H9 (cell line): ENCODE measurements around the gene IL17F. TPM values are rescaled to one million over a fixed set of nuclear protein-coding genes. Genes with fewer than 3 reads are reported as not detected.

Source experiments
- DNase-seq: peaks from one replicate; pipeline ENCODE4 v3.0.0-alpha.2; 2017
- H2AFZ ChIP-seq: one replicate; pipeline ENCODE4 v1.6.1; 2013; ENCODE audit warnings: mild to moderate bottlenecking, low read length, control low read depth, moderate library complexity
- H2AK5ac ChIP-seq: 2 replicates; pipeline ENCODE4 v1.6.1; 2013; ENCODE audit warnings: low read length, control low read depth, mixed read lengths; ENCODE audit not compliant: insufficient read length
- H2BK120ac ChIP-seq: one replicate; pipeline ENCODE4 v1.6.1; 2013; ENCODE audit warnings: low read depth, mild to moderate bottlenecking, low read length, control low read depth, inconsistent platforms; ENCODE audit not compliant: poor library complexity, severe bottlenecking
- H2BK12ac ChIP-seq: 2 replicates; pipeline ENCODE4 v1.6.1; 2013; ENCODE audit warnings: low read length, control low read depth, mixed read lengths, low read depth; ENCODE audit not compliant: insufficient read length
- H2BK15ac ChIP-seq: 2 replicates; pipeline ENCODE4 v1.6.1; 2013; ENCODE audit warnings: low read depth, low read length, control low read depth
- H2BK20ac ChIP-seq: one replicate; pipeline ENCODE4 v1.6.1; 2013; ENCODE audit warnings: low read depth, mild to moderate bottlenecking, low read length, control low read depth, inconsistent platforms; ENCODE audit not compliant: poor library complexity, severe bottlenecking
- H2BK5ac ChIP-seq: 2 replicates; pipeline ENCODE4 v1.6.1; 2013; ENCODE audit warnings: low read length, control low read depth, mixed read lengths; ENCODE audit not compliant: insufficient read length
- H3K14ac ChIP-seq: 2 replicates; pipeline ENCODE4 v1.6.1; 2013; ENCODE audit warnings: low read length, control low read depth; ENCODE audit not compliant: insufficient read depth
- H3K18ac ChIP-seq: 2 replicates; pipeline ENCODE4 v1.6.1; 2013; ENCODE audit warnings: low read depth, mild to moderate bottlenecking, mixed read lengths, low read length, control low read depth; ENCODE audit not compliant: insufficient read length
- H3K23ac ChIP-seq: 2 replicates; pipeline ENCODE4 v1.6.1; 2013; ENCODE audit warnings: low read length, control low read depth, mixed read lengths, low read depth; ENCODE audit not compliant: insufficient read length
- H3K23me2 ChIP-seq: 2 replicates; pipeline ENCODE4 v1.6.1; 2013; ENCODE audit warnings: low read depth, mild to moderate bottlenecking, mixed read lengths, low read length, control low read depth; ENCODE audit not compliant: insufficient read length, poor library complexity, severe bottlenecking
- H3K27ac ChIP-seq: 2 replicates; pipeline ENCODE4 v1.5.1; 2013; ENCODE audit warnings: low read length, control low read depth, mixed read lengths, low read depth; ENCODE audit not compliant: insufficient read length
- H3K27me3 ChIP-seq: 2 replicates; pipeline ENCODE4 v1.6.1; 2013; ENCODE audit warnings: low read length, control low read depth, inconsistent platforms; ENCODE audit not compliant: insufficient read depth
- H3K4ac ChIP-seq: 2 replicates; pipeline ENCODE4 v1.6.1; 2013; ENCODE audit warnings: low read depth, mild to moderate bottlenecking, control low read depth, inconsistent platforms, low read length, moderate library complexity
- H3K4me1 ChIP-seq: 2 replicates; pipeline ENCODE4 v1.6.1; 2013; ENCODE audit warnings: low read length, control low read depth, inconsistent platforms; ENCODE audit not compliant: insufficient read depth
- H3K4me2 ChIP-seq: 2 replicates; pipeline ENCODE4 v1.6.1; 2013; ENCODE audit warnings: low read length, control low read depth, mixed read lengths; ENCODE audit not compliant: insufficient read length, insufficient read depth
- H3K56ac ChIP-seq: 2 replicates; pipeline ENCODE4 v1.6.1; 2013; ENCODE audit warnings: low read depth, mild to moderate bottlenecking, mixed read lengths, low read length, control low read depth; ENCODE audit not compliant: insufficient read length
- H3K79me1 ChIP-seq: 2 replicates; pipeline ENCODE4 v1.6.1; 2013; ENCODE audit warnings: low read depth, mild to moderate bottlenecking, moderate library complexity, low read length, control low read depth, inconsistent platforms; ENCODE audit not compliant: insufficient read depth, poor library complexity, severe bottlenecking
- H3K79me2 ChIP-seq: 2 replicates; pipeline ENCODE4 v1.6.1; 2013; ENCODE audit warnings: low read length, control low read depth, inconsistent platforms; ENCODE audit not compliant: insufficient read depth
- H3K9ac ChIP-seq: 2 replicates; pipeline ENCODE4 v1.6.1; 2013; ENCODE audit warnings: low read length, control low read depth, mixed read lengths; ENCODE audit not compliant: insufficient read length; ENCODE audit errors: extremely low read depth
- H3K9me3 ChIP-seq: one replicate; pipeline ENCODE4 v1.6.1; 2013; ENCODE audit warnings: low read depth, low read length, inconsistent platforms; ENCODE audit not compliant: control insufficient read depth
- H3T11ph ChIP-seq: one replicate; pipeline ENCODE4 v1.6.1; 2013; ENCODE audit warnings: mild to moderate bottlenecking, low read length, control low read depth, inconsistent platforms
- H4K20me1 ChIP-seq: one replicate; pipeline ENCODE4 v1.6.1; 2013; ENCODE audit not compliant: control insufficient read depth, insufficient read length, insufficient read depth
- H4K5ac ChIP-seq: 2 replicates; pipeline ENCODE4 v1.6.1; 2013; ENCODE audit warnings: low read depth, mild to moderate bottlenecking, mixed read lengths, low read length, control low read depth; ENCODE audit not compliant: insufficient read length
- H4K8ac ChIP-seq: replicated peaks from 2 replicates; pipeline ENCODE4 v1.6.1; 2013; ENCODE audit warnings: low read length, control low read depth, mixed read lengths, low read depth; ENCODE audit not compliant: insufficient read length
- H4K91ac ChIP-seq: 2 replicates; pipeline ENCODE4 v1.6.1; 2013; ENCODE audit warnings: low read depth, mild to moderate bottlenecking, moderate library complexity, mixed read lengths, low read length, control low read depth; ENCODE audit not compliant: insufficient read length
- H3K27ac Mint-ChIP-seq, 3 experiments: 2 replicates in 2 of 3; 3 replicates in 1 of 3; pipeline ENCODE4 v1.8.0; 2020 to 2021; ENCODE audit warnings: mixed read lengths in 3 of 3, mild to moderate bottlenecking in 1 of 3, moderate library complexity in 1 of 3
- H3K27me3 Mint-ChIP-seq: 2 replicates; pipeline ENCODE4 v1.8.0; 2021; ENCODE audit warnings: low read depth, mild to moderate bottlenecking, moderate library complexity, mixed read lengths
- H3K36me3 Mint-ChIP-seq, 3 experiments: 2 replicates in 2 of 3; 3 replicates in 1 of 3; pipeline ENCODE4 v1.8.0; 2020 to 2021; ENCODE audit warnings: low read depth in 3 of 3, mixed read lengths in 3 of 3; ENCODE audit not compliant: insufficient read depth in 1 of 3
- H3K4me1 Mint-ChIP-seq, 2 experiments: 2 replicates each; pipeline ENCODE4 v1.8.0; 2020; ENCODE audit warnings: mixed read lengths in 2 of 2
- H3K4me3 Mint-ChIP-seq, 2 experiments: 2 replicates in 1 of 2; 3 replicates in 1 of 2; pipeline ENCODE4 v1.8.0; 2020 to 2021; ENCODE audit warnings: mild to moderate bottlenecking in 2 of 2, mixed read lengths in 2 of 2, moderate library complexity in 1 of 2
- H3K9me3 Mint-ChIP-seq, 2 experiments: 2 replicates in 1 of 2; 3 replicates in 1 of 2; pipeline ENCODE4 v1.8.0; 2020; ENCODE audit warnings: mild to moderate bottlenecking in 2 of 2, mixed read lengths in 2 of 2, moderate library complexity in 1 of 2
- CTCF ChIP-seq: fragments of 200-600 bp; sonication (generic); conservative IDR thresholded peaks from 3 replicates; pipeline ENCODE4 v1.8.0; 2021; ENCODE audit warnings: antibody characterized with exemption, mild to moderate bottlenecking
- WGBS: extraction: QIAGEN DNeasy Blood & Tissue Kit; methylation state at CpG from one replicate; pipeline ENCODE4 v1.1.7; 2013; ENCODE audit warnings: missing lambda C conversion rate, low lambda C conversion rate, mixed read lengths; ENCODE audit not compliant: insufficient read length; ENCODE audit errors: extremely low coverage; 5-methylcytosine and 5-hydroxymethylcytosine counted together
- total RNA-seq: library from RNA; stranded (reverse); gene quantifications from 2 replicates; pipeline ENCODE4 v1.2.1, GENCODE V29; 2021

IL17F gene
- total RNA-seq, 1 experiment from 2014 or later = not detected

GRCh38 chr6:52249078-52249477, 4.8 kb upstream of the IL17F start:
- Histone ChIP-seq H3K27ac (no peak overlapping the region), H3K14ac (no peak overlapping the region), H3K4me2 (no peak overlapping the region), H4K20me1 (no peaks in the 10 kb centered on the region), H3K79me2 (no peaks in the 10 kb centered on the region; the same call in 1 of the 2 replicates), H3K79me1 (no peaks in the 10 kb centered on the region), H2BK5ac (no peak overlapping the region), H3K4me1 (no peaks in the 10 kb centered on the region), H2BK20ac (no peak overlapping the region), H2AK5ac (no peak overlapping the region), H3T11ph (no peak overlapping the region), H4K91ac (no peak overlapping the region), H3K27me3 (no peaks in the 10 kb centered on the region), H3K23me2 (no peaks in the 10 kb centered on the region), H3K56ac (no peak overlapping the region), H3K4ac (no peak overlapping the region), H3K9me3 (no peaks in the 10 kb centered on the region), H3K18ac (no peak overlapping the region), H2BK12ac (no peak overlapping the region), H4K8ac (no peak overlapping the region), H4K5ac (no peak overlapping the region), H2AFZ (no peak overlapping the region), H2BK120ac (no peak overlapping the region), H2BK15ac (no peak overlapping the region), H3K9ac (no peak overlapping the region), H3K23ac (no peak overlapping the region)
- Mint-ChIP-seq H3K9me3 (no peaks in the 10 kb centered on the region; a peak in 2 of 5 replicates), H3K27ac (no peak overlapping the region), H3K36me3 (no peaks in the 10 kb centered on the region; a peak in 1 of 7 replicates), H3K4me1 (0 out of 4 replicates have a peak, but pooled peaks cover 0 to 2% of the 10 kb centered on the region in 2 experiments), H3K4me3 (no peak overlapping the region), H3K27me3 (0 out of 2 replicates have a peak, but pooled peaks cover 2% of the 10 kb centered on the region)
- no peak for TF ChIP-seq CTCF
- no peak for DNase-seq
- WGBS = no CpG with 5 or more reads among the region's 2 CpGs
